HG03457 (cell line): ENCODE results near the gene SLC24A3.
"Not testable (repeated sequence)": the region's sequence is repeated elsewhere in the genome, so short reads cannot be mapped to it uniquely, and the experiment has no call there.

ENCODE experiments used
- ATAC-seq: cut with Tn5 transposase; IDR thresholded peaks from one replicate; pipeline ENCODE4 v1.9.1; 2021; ENCODE audit warnings: moderate number of reproducible peaks; ENCODE audit not compliant: unreplicated experiment

The SLC24A3 gene

DNA sequence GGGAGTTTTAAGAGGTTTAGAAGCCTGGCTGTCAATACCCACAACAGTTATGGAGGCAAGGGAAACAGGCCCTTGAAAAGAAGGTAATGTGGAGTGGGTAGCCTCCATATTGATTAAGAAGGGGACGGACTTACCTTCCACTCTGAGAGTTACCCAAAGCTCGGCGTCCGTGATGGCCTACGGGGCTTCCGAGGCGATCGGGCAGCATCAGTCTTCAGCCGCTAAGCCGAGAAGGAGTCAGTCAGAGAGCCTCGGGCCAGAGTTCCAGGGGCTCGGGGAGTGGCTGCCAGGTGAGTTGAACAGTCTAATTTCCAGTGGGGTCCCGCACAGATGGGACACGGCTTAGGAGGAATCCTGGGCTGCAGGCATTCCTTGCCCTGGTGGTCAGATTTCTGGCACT lies 541.8 kb downstream of the SLC24A3 start:
- ATAC-seq: not testable (repeated sequence)

DNA sequence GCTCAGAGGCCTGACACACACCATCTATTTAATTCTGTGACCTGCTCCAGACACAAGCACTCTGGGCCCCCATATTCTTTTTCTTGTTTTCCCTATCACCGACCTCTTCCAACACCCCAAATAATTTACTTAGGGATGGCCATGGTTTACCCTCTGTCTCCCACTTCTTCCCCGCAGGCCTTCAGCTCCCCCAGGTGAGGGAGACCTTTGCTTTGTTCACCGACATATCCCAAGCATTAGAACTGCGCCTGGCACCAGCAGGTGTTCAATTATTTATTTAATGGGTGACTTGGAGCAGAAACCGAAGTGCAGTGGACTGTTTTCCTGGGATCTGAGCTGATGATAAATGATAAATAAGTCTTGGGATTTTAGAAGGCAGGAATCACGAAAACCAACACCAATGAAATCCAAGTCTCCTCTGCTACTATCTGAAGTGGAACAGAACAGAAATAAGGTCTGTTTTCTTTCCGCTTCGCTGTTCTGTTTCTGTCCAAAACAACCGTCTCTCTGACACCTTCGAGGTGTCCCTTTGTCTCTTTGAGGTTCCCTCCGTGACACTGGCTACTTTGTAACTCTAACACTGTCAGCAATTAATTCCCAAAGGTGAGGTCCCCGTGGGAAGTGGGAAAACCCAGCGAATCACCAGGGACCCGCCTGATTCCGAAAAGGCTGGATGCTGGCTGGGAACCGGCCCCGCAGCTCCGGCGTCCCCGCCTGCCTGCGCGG lies 544.5 kb downstream of the SLC24A3 start:
- no peak for ATAC-seq

DNA sequence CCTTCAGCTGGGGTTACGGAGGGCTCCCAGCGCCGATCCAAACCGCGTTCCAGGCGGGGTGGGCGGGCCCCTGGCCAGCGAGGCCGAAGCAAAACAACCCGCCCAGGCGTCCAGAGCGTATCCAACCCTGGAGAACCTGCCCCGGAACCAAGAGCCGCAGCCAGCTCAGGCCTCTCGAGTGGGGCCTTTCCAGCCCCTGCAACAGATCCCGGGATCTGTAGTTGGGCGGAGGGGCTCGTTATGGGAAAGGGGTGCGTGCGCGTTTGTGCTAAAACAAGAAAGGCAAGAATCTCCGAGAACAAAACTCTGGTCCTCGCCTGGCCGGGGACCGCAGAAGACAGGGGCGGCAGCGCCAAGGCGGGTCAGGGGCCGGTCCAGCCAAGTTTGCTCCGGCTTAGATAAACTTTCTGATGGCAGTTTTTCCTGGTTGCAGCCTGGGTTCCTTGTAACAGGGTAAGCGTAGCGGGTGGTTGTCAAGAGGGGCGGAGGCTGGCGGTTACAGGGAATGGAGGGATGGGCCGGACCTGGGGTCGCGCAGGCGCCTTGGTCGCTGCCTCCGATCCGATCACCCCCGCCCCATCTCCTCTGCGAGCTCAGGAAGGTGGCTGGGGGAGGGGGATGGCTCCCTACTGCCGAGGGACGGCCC lies 545.2 kb downstream of the SLC24A3 start:
- ATAC-seq: no peak

DNA sequence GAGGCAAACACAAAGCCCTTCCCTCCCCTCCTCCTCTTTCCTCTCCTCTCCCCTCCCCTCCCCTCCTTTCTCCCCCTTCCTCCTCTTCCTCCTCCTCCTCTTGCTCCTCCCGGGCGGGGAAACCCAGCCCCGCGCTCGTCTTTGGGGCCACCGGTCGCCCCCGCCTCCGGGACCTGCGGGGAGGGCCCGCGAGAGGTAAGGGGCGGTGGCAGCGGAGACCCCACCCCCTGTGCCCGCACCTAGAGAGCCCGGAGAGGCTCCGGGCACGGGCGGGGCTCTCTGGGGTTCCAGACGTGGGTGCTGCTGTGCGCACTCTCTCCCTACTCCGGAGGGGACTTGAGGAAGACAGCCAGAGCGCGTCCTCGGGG lies 545.7 kb downstream of the SLC24A3 start, which contains the start of gene RIN2:
TSS of gene RIN2 (plus strand) at position 126 of the 368 bp plus-strand sequence. CDS start 131,344 bp downstream, outside the sequence.
- no peak for ATAC-seq

DNA sequence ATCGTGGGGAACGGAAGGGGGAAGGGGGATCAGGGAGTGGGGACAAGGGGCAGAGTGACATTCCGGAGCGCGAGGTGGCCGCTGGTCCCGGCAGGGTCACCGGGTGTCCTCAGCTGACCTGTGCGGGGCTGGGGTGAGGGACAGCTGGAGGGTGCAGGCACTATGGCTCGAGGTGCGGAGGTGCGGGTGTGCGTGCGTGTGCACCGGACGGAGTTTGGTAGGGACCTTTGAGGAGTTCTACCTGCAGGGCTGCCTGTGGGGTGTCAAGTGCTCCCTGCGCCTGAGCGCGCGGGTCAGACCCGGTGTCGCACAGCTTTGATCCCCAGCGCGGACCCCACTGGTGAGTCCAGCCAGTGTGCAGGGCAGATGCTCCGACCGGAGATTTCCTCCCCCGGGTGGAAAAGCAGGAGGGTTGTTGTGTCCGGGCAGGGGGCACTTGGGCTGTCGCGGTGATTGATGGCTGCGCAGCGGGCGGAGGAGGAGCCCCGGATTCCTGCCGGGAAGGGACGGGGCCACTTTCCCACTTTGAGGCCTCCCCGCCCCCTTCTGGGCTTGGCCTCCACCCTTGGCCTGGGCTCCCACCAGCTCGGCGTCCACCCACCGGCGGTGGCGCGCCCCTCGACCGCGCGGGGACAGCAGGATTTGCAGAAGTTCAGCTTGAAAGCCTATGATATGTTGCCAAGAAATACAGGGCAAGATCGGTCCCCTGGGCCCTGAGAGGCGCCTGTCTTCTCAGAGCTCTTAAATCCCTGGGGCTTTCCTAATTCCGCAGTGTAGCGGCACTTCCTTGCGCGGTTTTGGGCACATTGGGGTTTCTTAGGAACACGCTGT lies 546.3 kb downstream of the SLC24A3 start:
- no peak for ATAC-seq

DNA sequence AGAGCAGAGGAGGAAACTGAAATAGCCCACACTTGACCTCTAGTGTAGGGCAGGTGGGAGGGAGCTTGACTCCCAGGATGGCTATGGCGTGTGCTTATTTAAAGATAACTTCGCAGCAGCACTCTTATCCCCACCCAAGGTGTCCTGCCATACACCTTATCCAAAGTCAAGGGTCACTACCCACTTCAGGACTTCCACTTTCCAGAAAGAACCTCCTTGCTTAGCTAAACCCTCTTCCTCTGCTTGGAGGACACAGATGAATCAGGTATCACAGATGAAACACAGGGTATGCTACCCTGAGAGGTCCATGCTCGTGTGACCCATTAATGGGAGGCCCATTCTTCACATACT lies 547.9 kb downstream of the SLC24A3 start:
- ATAC-seq: no peak

DNA sequence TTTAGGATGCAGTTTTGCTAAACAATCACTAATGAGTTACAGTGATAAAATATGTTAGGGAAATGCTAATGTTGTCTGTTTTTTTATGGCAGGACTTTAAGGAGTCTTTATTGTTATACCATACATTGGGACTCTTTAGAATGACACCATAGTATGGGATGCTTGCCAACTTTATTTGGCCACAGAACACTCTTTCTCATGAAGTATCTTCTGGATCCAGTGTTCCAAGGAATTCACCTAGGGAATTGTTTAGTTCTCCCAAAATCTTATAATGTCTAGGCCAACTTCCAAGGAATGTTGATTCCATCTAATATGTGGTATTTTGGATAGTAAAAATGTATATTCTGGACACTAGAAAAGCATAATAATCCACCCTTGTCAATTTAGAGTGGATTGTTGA lies 548.9 kb downstream of the SLC24A3 start:
- no peak for ATAC-seq

DNA sequence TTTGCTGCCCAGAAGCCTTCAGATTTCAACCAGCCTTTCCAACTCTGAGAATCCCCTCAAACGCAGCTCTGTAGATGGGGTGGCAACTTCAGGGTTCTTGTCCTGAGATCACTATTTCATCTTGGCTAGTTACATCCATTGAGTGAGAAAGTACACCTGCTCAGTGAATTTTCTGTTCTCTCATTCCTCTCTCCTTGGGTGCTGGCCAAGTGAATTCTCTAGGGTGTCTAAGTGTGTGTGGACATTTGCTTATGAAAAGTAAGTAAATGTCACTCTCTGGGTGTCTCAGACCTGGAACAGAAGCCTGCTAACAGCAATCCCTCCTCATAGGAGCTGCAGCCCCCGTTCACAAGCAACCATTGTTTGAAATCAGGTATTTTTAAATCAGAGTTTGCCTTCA lies 549.4 kb downstream of the SLC24A3 start:
- no peak for ATAC-seq

DNA sequence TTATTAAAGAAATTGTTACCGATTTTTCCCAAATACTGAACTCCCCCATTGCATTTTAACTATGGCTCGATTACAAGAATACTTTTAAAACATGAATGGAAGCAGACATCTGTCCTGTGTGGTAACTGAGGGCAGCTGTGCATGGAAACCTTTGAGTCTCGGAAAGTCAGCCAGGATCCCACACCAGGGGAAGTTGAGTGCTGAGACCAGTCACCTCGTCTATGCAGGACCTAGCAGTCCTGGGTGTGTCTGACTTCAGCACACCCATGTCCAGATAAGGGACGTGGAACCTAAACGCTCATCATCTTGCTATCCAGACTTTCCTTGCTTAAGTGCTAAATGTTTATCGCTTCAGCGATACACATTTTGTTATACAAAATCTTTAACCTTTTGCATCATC lies 551.8 kb downstream of the SLC24A3 start:
- no peak for ATAC-seq

DNA sequence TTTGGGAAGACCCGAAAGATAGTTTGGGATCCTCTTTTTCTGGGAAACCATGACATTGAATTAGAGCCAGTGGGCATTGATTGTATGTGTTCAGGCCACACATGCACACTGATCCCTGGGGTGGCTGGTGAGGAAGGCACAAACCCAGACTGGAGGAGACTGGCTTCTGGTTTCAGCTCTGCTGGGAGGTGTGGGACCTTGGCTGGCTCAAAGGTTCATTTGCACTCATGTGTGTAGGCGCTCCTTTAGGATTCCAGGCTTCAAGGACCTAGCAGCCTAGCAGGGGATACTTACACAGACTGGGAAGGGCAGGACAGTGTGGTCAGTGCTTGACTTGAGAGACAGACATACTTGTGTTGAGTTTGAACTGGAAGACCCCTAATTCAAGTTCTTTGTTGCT lies 552.8 kb downstream of the SLC24A3 start:
- ATAC-seq: no peak

DNA sequence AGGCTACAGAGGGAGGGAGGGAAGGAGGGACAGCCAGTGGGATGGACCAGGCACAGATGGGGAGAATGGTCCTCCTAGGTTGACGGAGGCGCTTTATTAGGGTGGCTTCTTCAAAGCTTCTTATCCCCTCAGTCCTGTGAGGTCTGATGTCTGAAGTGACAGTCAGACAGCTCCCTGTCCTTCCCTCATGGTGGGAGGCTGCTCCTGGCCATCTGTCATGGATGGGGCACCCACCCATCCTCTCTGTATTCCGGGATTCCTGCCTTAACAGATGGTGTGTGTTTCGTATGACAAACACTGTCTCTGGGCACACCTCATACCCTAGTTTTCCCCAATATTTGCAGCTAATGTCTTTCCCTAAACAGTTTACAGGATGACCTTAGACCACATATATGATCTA lies 553.5 kb downstream of the SLC24A3 start:
- no peak for ATAC-seq

DNA sequence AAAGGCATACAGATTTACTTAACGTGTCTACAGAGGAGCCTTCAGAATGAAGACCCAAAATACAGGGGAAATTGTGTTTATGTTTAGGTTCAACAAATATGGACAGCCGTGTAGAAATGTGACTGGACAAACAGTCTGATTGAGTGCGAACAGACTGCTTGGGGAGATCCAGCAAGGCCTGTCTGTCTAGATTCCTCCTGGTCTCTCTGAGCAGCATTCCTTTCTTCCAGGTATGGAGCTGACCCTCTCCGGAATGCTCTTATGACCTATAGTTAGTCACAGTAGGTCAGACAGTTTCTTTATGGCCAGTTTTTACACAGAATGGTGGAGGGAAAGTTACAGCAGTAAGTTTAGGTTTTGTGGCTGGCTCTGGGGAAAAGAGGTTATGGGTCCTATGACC lies 554.6 kb downstream of the SLC24A3 start:
- ATAC-seq: no peak

DNA sequence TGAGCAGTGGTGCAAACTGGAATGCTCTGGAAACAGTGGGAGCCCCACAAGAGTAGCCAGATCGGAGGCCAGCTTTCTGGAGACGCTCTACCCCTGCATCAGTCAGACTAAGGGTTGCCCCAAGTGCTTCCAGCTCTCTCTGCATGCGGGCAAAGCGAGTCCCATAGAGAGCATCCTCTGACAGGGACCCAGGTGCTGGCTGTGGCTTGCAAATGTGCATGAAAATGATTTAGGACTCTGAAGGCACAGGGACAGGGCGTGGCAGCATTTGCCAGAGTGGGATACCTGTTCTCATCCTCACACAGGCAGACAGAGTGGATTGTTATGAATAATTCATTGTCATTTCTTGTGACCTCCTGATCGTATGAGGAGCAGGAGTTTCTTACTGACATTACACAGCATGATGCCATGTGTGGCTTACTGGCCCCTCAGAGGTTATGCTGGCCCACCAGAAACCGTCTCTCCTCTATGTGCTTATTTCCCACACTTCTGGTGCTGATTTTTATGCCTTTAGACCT lies 555.9 kb downstream of the SLC24A3 start:
- ATAC-seq: no peak

DNA sequence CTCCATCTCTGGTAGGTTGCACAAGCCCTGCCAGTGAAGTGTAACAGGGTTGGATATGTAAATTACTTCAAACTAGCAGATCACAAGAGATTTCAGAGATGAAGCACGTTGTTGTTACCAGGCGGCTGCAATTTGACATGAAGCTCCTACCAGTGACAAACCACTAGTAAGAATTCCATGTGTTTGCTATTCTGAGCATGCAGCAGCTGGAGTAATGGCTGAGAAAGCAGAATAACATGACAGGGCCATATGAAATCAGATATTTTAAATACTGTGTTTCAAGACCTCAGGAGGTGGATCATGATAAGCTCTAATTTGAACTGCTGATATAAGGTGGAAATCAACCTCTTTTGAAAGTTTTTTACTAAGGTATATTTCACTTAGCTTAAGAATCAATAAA lies 557.1 kb downstream of the SLC24A3 start:
- no peak for ATAC-seq

DNA sequence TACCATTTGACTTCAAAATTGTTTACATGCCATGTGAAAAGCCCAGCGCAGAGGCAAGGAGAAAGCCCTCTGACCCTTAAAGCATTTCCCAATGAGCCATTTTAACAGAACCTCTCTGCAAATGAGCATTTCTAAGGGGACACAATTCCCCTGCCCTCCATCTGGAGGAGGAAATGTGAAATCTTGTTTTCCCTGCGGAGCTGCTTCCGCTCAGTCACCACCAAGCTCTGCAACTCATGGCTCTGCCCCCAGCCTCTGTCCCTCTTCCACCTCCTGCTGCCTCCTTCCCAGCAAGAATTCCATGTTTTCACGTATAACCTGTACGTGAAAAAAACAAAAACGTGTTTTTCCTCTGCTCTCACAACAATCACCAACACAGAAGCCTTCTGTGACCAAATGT lies 557.9 kb downstream of the SLC24A3 start:
- ATAC-seq: no peak

DNA sequence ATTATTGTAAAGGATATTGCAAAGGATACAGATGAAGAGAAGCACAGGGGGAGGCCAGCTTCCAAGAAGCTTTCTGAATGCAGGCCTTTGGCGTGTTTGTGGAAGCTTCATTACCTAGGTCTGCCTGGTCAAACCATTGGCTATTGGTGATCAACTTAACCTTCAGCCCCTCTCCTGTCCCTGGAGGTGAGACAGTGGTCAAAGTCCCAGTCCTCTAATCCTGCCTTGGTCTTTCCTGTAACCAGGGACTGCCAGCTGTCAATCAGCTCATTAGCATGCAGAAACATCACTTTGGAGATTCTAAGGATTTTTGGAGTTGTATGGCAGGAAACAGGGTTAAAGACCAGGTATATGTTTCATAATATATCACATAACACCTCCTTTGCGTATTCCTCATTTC lies 558.6 kb downstream of the SLC24A3 start:
- ATAC-seq: no peak
